DOHH2 (cell line): ENCODE measurements around the gene SLC19A1.

Experiments
- H3F3A ChIP-seq: fragments of 200-600 bp; sonication (generic), shearing (Covaris generic); 2 replicates; pipeline ENCODE4 v1.6.0; 2016; ENCODE audit warnings: antibody characterized with exemption, mild to moderate bottlenecking; ENCODE audit not compliant: control insufficient read depth, insufficient read depth
- H3K27ac ChIP-seq: fragments of 200-600 bp; sonication (generic); 2 replicates; pipeline ENCODE4 v1.5.1; 2014; ENCODE audit warnings: low read depth, mild to moderate bottlenecking, low read length, moderate library complexity
- H3K27me3 ChIP-seq: fragments of 200-600 bp; sonication (generic); 2 replicates; pipeline ENCODE4 v1.6.1; 2014; ENCODE audit warnings: mild to moderate bottlenecking, low read length, mixed read lengths; ENCODE audit not compliant: control insufficient read depth
- H3K36me3 ChIP-seq: fragments of 200-600 bp; sonication (generic); 2 replicates; pipeline ENCODE4 v1.6.1; 2014; ENCODE audit warnings: mild to moderate bottlenecking, low read length, moderate library complexity, mixed read lengths; ENCODE audit not compliant: control insufficient read depth
- H3K4me1 ChIP-seq: fragments of 200-600 bp; sonication (generic); 2 replicates; pipeline ENCODE4 v1.6.1; 2014; ENCODE audit warnings: mild to moderate bottlenecking, low read length, mixed read lengths; ENCODE audit not compliant: control insufficient read depth
- H3K4me2 ChIP-seq: fragments of 200-600 bp; sonication (generic); 2 replicates; pipeline ENCODE4 v1.6.0; 2014; ENCODE audit warnings: mild to moderate bottlenecking, low read length, moderate library complexity
- H3K4me3 ChIP-seq: fragments of 200-600 bp; sonication (generic); 2 replicates; pipeline ENCODE4 v1.5.1; 2014; ENCODE audit warnings: mild to moderate bottlenecking, low read length, mixed read lengths
- H3K79me2 ChIP-seq: fragments of 200-600 bp; sonication (generic); 2 replicates; pipeline ENCODE4 v1.6.1; 2014; ENCODE audit warnings: mild to moderate bottlenecking, low read length, mixed read lengths; ENCODE audit not compliant: control insufficient read depth
- H3K9me2 ChIP-seq: fragments of 200-600 bp; sonication (generic); replicated peaks from 2 replicates; pipeline ENCODE4 v1.6.1; 2014; ENCODE audit warnings: mild to moderate bottlenecking, low read length, mixed read lengths; ENCODE audit not compliant: control insufficient read depth
- H3K9me3 ChIP-seq: fragments of 200-600 bp; sonication (generic); 2 replicates; pipeline ENCODE4 v1.6.1; 2014; ENCODE audit warnings: antibody characterized with exemption, low read length, mixed read lengths; ENCODE audit not compliant: control insufficient read depth, insufficient read depth
- H4K20me1 ChIP-seq: fragments of 200-600 bp; sonication (generic); 2 replicates; pipeline ENCODE4 v1.6.0; 2014; ENCODE audit warnings: low read depth, mild to moderate bottlenecking, antibody characterized with exemption, low read length, moderate library complexity; ENCODE audit not compliant: control insufficient read depth, insufficient read depth
- CTCF ChIP-seq: fragments of 200-600 bp; sonication (generic); IDR thresholded peaks from one replicate; pipeline ENCODE4 v1.5.1; 2014; ENCODE audit warnings: antibody characterized with exemption, mild to moderate bottlenecking, low read depth, low read length; ENCODE audit not compliant: poor library complexity, severe bottlenecking
- EZH2phosphoT487 ChIP-seq: fragments of 200-600 bp; sonication (generic); IDR thresholded peaks from 2 replicates; pipeline ENCODE4 v1.6.1; 2017; ENCODE audit warnings: borderline replicate concordance, mild to moderate bottlenecking, antibody characterized with exemption, low read length, moderate library complexity, mixed read lengths

SLC19A1 gene

GRCh38 chr21:45517249-45518065 lies 24.8 kb downstream of the SLC19A1 start:
- H3F3A ChIP-seq, result no peaks in the 10 kb centered on the region
- no peak overlapping the region for H3K4me2 ChIP-seq
- H3K79me2 ChIP-seq, result peaks cover 28% of the 10 kb centered on the region
- no peaks in the 10 kb centered on the region for H3K27me3 ChIP-seq
- H3K9me2 ChIP-seq, result no peaks in the 10 kb centered on the region
- H3K4me1 ChIP-seq, result peaks cover 7% of the 10 kb centered on the region; the same call in 1 of the 2 replicates
- no peak overlapping the region for H3K4me3 ChIP-seq
- no peak overlapping the region for H3K27ac ChIP-seq
- H3K36me3 ChIP-seq, result peaks cover 59% of the 10 kb centered on the region
- H3K9me3 ChIP-seq, result peaks cover 36% of the 10 kb centered on the region
- TF ChIP-seq CTCF, result no peak
- no peak for TF ChIP-seq EZH2phosphoT487
- H4K20me1 ChIP-seq, result no peaks in the 10 kb centered on the region

GRCh38 chr21:45516671-45517151 lies 25.5 kb downstream of the SLC19A1 start:
- peaks cover 30% of the 10 kb centered on the region for H3K9me3 ChIP-seq
- peaks cover 7% of the 10 kb centered on the region; the same call in 1 of the 2 replicates for H3K4me1 ChIP-seq
- H3K27ac ChIP-seq, result no peak overlapping the region
- no peaks in the 10 kb centered on the region for H3F3A ChIP-seq
- peaks cover 28% of the 10 kb centered on the region for H3K79me2 ChIP-seq
- H3K36me3 ChIP-seq, result peaks cover 51% of the 10 kb centered on the region
- no peaks in the 10 kb centered on the region for H3K9me2 ChIP-seq
- no peaks in the 10 kb centered on the region for H3K27me3 ChIP-seq
- no peak overlapping the region for H3K4me2 ChIP-seq
- H3K4me3 ChIP-seq, result no peak overlapping the region
- no peaks in the 10 kb centered on the region for H4K20me1 ChIP-seq
- no peak for TF ChIP-seq EZH2phosphoT487
- no peak for TF ChIP-seq CTCF

GRCh38 chr21:45516071-45516670 lies 26.1 kb downstream of the SLC19A1 start:
- Histone ChIP-seq H3F3A (no peaks in the 10 kb centered on the region), H3K27ac (no peak overlapping the region), H3K4me2 (no peak overlapping the region), H3K9me3 (peaks cover 25% of the 10 kb centered on the region), H3K36me3 (peaks cover 46% of the 10 kb centered on the region), H3K9me2 (no peaks in the 10 kb centered on the region), H3K27me3 (no peaks in the 10 kb centered on the region), H3K79me2 (peaks cover 28% of the 10 kb centered on the region), H3K4me3 (no peak overlapping the region), H3K4me1 (peaks cover 7% of the 10 kb centered on the region; the same call in 1 of the 2 replicates), H4K20me1 (no peaks in the 10 kb centered on the region)
- TF ChIP-seq CTCF (no peak), EZH2phosphoT487 (no peak)
